ENCODE results near the gene GNA12.
A peak's percentile ranks its signal among the peaks of the same experiment; 100 is the strongest.

The GNA12 gene

GRCh38 chr7:2873686-2874551, 29.8 kb upstream of the GNA12 start:
- peak overlapping the region; percentile 8 for H3K27ac Mint-ChIP-seq
- no peaks in the 10 kb centered on the region for H3K27me3 Mint-ChIP-seq
- peaks cover 37% of the 10 kb centered on the region for H3K4me1 Mint-ChIP-seq
- no peaks in the 10 kb centered on the region for H3K9me3 Mint-ChIP-seq
- H3K36me3 Mint-ChIP-seq = no peaks in the 10 kb centered on the region
- ATAC-seq (ENCODE audit: low read depth) = no peak
- DNase-seq (ENCODE audit: low spot score in 2 of 2) = no peak
- H3K4me3 Mint-ChIP-seq = no peak overlapping the region

DNA sequence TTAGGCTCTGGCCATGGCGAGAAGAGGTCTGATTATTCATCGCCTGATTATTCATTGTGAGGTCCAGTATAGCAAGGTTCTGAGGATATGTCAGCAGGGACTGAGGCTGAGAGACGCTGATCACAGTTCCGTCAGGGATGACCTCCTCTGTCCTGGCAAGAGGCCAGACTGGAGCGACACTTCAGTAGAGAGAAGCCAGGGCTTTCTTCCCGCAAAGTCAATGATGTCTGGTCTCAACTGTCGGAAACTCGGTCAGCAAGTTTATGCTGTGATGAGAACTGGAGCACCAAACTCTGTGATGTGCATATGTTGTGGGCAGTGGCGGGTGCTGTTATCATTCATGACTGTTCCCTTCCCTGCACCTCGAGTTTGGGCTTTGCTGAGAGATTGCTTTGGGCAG, 29.0 kb upstream of the GNA12 start:
- Mint-ChIP-seq H3K4me1 (peaks cover 34% of the 10 kb centered on the region), H3K27me3 (no peaks in the 10 kb centered on the region), H3K9me3 (no peaks in the 10 kb centered on the region), H3K27ac (peak overlapping the region; percentile 8), H3K4me3 (no peak overlapping the region), H3K36me3 (no peaks in the 10 kb centered on the region)
- ATAC-seq (ENCODE audit: low read depth) (no peak), DNase-seq (ENCODE audit: low spot score in 2 of 2) (no peak)

DNA sequence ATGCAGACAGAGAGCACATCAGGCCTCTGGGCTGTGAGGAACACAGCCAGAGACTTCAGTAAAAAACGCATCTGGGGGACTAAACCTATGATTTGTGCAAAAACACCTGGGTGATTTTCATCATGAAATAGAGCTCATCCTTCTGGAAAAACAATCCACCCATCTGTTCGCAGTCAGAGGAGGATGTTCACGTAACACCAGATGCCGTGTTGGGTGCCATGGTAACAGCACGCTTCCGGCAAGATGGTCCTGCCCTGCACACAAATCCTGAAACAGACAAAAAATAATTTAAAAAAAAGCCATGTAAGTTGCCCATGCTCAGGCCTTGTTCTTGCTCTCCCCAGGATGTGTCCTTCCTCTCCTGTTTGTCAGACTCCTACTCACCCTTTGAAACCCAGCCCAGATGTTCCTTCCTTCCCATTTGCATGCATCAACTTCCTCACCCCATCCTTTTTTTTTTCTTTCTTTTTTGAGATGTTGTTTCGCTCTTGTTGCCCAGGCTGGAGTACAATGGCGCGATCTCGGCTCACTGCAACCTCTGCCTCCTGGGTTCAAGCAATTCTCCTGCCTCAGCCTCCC, 28.3 kb upstream of the GNA12 start:
- Mint-ChIP-seq H3K4me1 (peaks cover 33% of the 10 kb centered on the region), H3K36me3 (no peaks in the 10 kb centered on the region), H3K27me3 (no peaks in the 10 kb centered on the region), H3K27ac (no peak overlapping the region), H3K4me3 (no peak overlapping the region), H3K9me3 (no peaks in the 10 kb centered on the region)
- DNase-seq (ENCODE audit: low spot score in 2 of 2) = no peak
- ATAC-seq (ENCODE audit: low read depth) = no peak

- Mint-ChIP-seq H3K27ac (peak overlapping the region; percentile 70), H3K9me3 (no peaks in the 10 kb centered on the region), H3K4me3 (peak overlapping the region; percentile 81), H3K27me3 (no peaks in the 10 kb centered on the region), H3K36me3 (no peaks in the 10 kb centered on the region), H3K4me1 (peaks cover 37% of the 10 kb centered on the region)
- peak; percentile 91 for ATAC-seq (ENCODE audit: low read depth)
- DNase-seq (ENCODE audit: low spot score in 2 of 2) = peak; percentile 31 to 44
Measured at GRCh38 chr7:2870471-2870931, 26.4 kb upstream of the GNA12 start.

GRCh38 chr7:2869981-2870380, 25.9 kb upstream of the GNA12 start:
- DNase-seq (ENCODE audit: low spot score in 2 of 2) (no peak), ATAC-seq (ENCODE audit: low read depth) (no peak)
- no peaks in the 10 kb centered on the region for H3K27me3 Mint-ChIP-seq
- H3K27ac Mint-ChIP-seq = peak overlapping the region; percentile 70
- H3K36me3 Mint-ChIP-seq = no peaks in the 10 kb centered on the region
- H3K9me3 Mint-ChIP-seq = no peaks in the 10 kb centered on the region
- peaks cover 34% of the 10 kb centered on the region for H3K4me1 Mint-ChIP-seq
- H3K4me3 Mint-ChIP-seq = peak overlapping the region; percentile 81

DNA sequence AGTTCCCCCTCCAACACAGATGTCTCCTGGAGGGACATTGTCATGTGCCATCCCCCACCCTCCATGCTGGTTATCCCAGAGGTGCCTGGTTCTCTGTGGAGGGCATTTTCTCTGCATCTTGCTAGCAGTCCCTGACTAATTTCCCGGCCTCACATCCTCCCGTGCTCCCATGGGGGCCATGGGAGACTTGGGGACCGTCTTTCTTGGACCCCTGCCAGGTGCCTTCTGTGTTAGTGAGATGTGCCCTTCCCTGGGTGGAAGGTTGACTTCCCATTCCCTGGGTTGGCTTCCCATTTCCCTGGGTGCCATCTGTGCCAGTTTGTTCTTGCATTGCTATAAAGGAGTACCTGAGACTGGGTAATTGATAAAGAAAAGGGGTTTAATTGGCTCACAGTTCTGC, 22.5 kb upstream of the GNA12 start:
- H3K9me3 Mint-ChIP-seq = no peaks in the 10 kb centered on the region
- DNase-seq (ENCODE audit: low spot score in 2 of 2) (no peak), ATAC-seq (ENCODE audit: low read depth) (no peak)
- H3K4me1 Mint-ChIP-seq = peaks cover 35% of the 10 kb centered on the region
- peak overlapping the region; percentile 24 for H3K27ac Mint-ChIP-seq
- no peaks in the 10 kb centered on the region for H3K36me3 Mint-ChIP-seq
- H3K4me3 Mint-ChIP-seq = no peak overlapping the region
- H3K27me3 Mint-ChIP-seq = no peaks in the 10 kb centered on the region

GRCh38 chr7:2864999-2865670, 21.0 kb upstream of the GNA12 start:
- ATAC-seq (ENCODE audit: low read depth) (peak; percentile 74), DNase-seq (ENCODE audit: low spot score in 2 of 2) (peak; percentile 77 to 81)
- Mint-ChIP-seq H3K9me3 (no peaks in the 10 kb centered on the region), H3K36me3 (peaks cover 2% of the 10 kb centered on the region), H3K27ac (peak overlapping the region; percentile 42), H3K27me3 (no peaks in the 10 kb centered on the region), H3K4me1 (peaks cover 25% of the 10 kb centered on the region), H3K4me3 (peak overlapping the region; percentile 32)

DNA sequence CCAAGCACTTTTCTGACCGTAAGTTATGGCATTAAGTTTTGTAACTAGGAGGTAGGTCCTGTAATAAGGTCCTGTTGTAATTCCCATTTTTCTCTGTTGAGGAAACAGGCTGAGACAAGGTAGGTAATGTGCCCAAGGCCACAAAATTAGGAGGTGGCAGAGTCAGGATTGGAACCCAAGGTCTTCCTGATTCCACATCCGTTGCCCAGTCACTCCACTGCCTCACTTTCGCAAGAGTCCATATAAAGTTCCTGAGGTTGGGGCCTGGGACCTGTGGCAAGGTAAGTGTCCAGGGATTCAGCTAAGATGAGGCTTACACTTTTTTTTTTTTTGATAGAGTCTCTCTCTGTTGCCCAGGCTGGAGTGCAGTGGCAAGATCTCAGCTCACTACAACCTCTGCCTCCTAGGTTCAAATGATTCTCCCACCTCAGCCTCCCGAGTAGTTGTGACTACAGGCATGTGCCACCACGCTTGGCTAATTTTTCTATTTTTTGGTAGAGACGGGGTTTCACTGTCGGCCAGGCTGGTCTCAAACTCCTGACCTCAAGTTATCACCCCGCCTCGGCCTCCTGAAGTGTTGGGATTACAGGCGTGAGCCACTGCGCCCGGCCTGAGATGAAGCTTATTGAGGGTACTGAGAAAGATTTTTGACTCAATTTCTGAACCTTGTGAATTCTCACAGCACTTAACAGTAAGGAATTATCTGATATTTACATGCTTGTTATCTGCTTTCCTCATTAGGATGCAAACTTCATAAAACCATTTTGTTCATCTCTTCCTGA, 20.3 kb upstream of the GNA12 start:
- H3K27ac Mint-ChIP-seq = peak overlapping the region; percentile 85

GRCh38 chr7:2863461-2864066, 19.5 kb upstream of the GNA12 start:
- no peaks in the 10 kb centered on the region for H3K27me3 Mint-ChIP-seq
- peaks cover 15% of the 10 kb centered on the region for H3K4me1 Mint-ChIP-seq
- H3K9me3 Mint-ChIP-seq = no peaks in the 10 kb centered on the region
- peak overlapping the region; percentile 85 for H3K27ac Mint-ChIP-seq
- DNase-seq (ENCODE audit: low spot score in 2 of 2) (no peak), ATAC-seq (ENCODE audit: low read depth) (peak; percentile 60)
- peak overlapping the region; percentile 38 for H3K4me3 Mint-ChIP-seq
- H3K36me3 Mint-ChIP-seq = peaks cover 2% of the 10 kb centered on the region

More for the DNA sequence above, 20.3 kb upstream of the GNA12 start:
- peaks cover 2% of the 10 kb centered on the region for H3K36me3 Mint-ChIP-seq
- no peak for ATAC-seq (ENCODE audit: low read depth)
- no peak for DNase-seq (ENCODE audit: low spot score in 2 of 2)
- no peaks in the 10 kb centered on the region for H3K27me3 Mint-ChIP-seq
- peaks cover 21% of the 10 kb centered on the region for H3K4me1 Mint-ChIP-seq
- no peaks in the 10 kb centered on the region for H3K9me3 Mint-ChIP-seq
- no peak overlapping the region for H3K4me3 Mint-ChIP-seq

DNA sequence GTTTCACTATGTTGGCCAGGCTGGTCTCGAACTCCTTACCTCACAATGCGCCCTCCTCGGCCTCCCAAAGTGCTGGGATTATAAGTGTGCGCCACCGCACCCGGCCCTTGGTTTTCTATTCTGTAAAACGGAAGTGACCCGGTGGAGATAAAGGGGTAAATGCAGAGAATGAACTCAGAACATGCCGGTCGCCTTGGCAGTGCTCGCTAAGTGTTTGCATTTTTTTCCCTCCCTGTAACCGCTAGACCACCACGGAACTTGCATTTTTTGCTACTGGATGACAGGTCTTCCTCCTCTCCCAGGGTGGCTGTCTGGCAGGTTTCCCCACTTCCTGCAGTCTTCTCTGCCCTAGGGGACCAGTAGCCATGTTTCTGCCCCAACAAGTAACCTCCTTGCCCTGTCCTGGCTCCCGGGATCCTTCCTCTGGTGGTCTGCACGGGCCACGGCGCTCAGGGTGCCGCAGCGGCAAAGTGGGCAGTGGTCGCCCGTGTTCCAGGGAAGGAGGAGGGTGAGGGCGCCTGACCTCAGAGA, 18.8 kb upstream of the GNA12 start:
- ATAC-seq (ENCODE audit: low read depth) (peak; percentile 33), DNase-seq (ENCODE audit: low spot score in 2 of 2) (no peak)
- Mint-ChIP-seq H3K4me1 (peaks cover 18% of the 10 kb centered on the region), H3K27me3 (no peaks in the 10 kb centered on the region), H3K27ac (peak overlapping the region; percentile 14), H3K9me3 (no peaks in the 10 kb centered on the region), H3K36me3 (peaks cover 5% of the 10 kb centered on the region), H3K4me3 (peak overlapping the region; percentile 38)

GRCh38 chr7:2861509-2861908, 17.4 kb upstream of the GNA12 start:
- peaks cover 14% of the 10 kb centered on the region for H3K4me1 Mint-ChIP-seq
- no peak for ATAC-seq (ENCODE audit: low read depth)
- DNase-seq (ENCODE audit: low spot score in 2 of 2) = no peak
- no peak overlapping the region for H3K27ac Mint-ChIP-seq
- no peak overlapping the region for H3K4me3 Mint-ChIP-seq
- peaks cover 5% of the 10 kb centered on the region for H3K36me3 Mint-ChIP-seq
- no peaks in the 10 kb centered on the region for H3K27me3 Mint-ChIP-seq
- no peaks in the 10 kb centered on the region for H3K9me3 Mint-ChIP-seq

DNA sequence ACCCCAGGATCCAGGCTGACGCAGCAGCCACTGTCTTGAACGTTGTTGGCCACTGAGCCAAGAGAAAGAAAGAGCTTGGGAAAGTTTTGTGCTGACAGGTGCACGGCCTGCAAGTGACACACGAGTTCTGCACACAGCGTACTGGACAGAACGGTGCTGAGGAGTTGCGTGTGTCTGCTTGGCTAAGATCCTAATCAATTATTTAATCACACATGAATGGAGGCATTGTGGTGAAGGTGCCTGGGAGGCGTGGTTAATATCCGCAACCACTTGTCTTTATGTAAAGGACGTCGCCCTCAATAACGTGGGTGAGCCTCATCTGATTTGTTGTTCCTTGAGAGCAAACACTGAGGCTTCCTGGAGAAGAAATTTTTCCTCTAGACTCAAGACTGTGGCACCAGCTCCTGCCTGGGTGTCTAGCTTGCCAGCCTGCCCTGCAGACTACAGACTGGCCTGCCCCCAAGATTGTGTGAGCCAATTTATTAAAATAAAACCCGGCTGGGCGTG, 16.6 kb upstream of the GNA12 start:
- Mint-ChIP-seq H3K4me3 (no peak overlapping the region), H3K27ac (no peak overlapping the region), H3K4me1 (peaks cover 16% of the 10 kb centered on the region), H3K27me3 (no peaks in the 10 kb centered on the region), H3K36me3 (peaks cover 9% of the 10 kb centered on the region), H3K9me3 (no peaks in the 10 kb centered on the region)
- ATAC-seq (ENCODE audit: low read depth) = no peak
- no peak for DNase-seq (ENCODE audit: low spot score in 2 of 2)

DNA sequence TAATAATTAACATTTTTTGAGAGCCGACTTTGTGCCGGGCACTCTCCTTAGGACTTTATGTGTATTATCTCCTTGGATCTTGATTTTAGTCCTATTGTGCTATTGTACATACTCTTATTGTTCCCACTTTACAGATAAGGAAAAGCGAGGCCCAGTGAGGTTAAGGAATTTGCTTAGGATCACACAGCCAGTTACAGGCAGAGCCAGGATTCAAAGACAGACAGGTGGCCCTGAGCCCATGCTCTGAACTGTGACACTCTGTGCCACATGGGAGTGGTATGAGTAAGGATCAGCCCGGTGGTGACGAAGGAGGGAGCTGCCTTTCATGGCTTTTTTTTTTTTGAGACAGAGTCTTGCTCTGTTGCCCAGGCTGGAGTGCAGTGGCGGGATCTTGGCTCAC, 15.8 kb upstream of the GNA12 start:
- H3K9me3 Mint-ChIP-seq = no peaks in the 10 kb centered on the region
- H3K27me3 Mint-ChIP-seq = no peaks in the 10 kb centered on the region
- H3K36me3 Mint-ChIP-seq = peaks cover 9% of the 10 kb centered on the region
- ATAC-seq (ENCODE audit: low read depth) (no peak), DNase-seq (ENCODE audit: low spot score in 2 of 2) (no peak)
- H3K4me3 Mint-ChIP-seq = no peak overlapping the region
- H3K4me1 Mint-ChIP-seq = peaks cover 15% of the 10 kb centered on the region
- no peak overlapping the region for H3K27ac Mint-ChIP-seq
